ENCODE results near the gene MAPK14.

DNA sequence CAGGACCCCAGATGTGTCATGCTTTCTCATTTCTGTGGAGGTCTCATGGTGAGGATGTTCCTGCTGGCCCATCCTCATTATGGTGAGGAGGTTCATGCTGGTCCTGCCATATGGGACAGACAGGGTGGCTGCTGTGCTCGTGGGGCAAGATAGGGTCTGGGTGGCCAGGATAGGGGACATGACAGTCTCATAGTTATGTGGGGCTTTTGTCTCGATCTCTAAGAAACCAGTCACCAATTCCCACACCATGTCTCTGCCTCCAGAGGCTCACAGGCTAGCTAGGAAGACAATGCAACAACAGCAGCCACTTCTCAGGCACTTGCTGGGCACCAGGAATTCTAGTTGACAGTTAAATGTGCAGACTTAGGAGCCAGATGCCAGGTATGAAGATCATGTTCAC, 98.5 kb downstream of the MAPK14 start:
- TF ChIP-seq, protein P1, sequence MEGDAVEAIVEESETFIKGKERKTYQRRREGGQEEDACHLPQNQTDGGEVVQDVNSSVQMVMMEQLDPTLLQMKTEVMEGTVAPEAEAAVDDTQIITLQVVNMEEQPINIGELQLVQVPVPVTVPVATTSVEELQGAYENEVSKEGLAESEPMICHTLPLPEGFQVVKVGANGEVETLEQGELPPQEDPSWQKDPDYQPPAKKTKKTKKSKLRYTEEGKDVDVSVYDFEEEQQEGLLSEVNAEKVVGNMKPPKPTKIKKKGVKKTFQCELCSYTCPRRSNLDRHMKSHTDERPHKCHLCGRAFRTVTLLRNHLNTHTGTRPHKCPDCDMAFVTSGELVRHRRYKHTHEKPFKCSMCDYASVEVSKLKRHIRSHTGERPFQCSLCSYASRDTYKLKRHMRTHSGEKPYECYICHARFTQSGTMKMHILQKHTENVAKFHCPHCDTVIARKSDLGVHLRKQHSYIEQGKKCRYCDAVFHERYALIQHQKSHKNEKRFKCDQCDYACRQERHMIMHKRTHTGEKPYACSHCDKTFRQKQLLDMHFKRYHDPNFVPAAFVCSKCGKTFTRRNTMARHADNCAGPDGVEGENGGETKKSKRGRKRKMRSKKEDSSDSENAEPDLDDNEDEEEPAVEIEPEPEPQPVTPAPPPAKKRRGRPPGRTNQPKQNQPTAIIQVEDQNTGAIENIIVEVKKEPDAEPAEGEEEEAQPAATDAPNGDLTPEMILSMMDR (IDR thresholded peaks at IDR 0.05; ENCODE audit: low read length): no peak
- no peak for TF ChIP-seq EZH2 (IDR thresholded peaks at IDR 0.05; ENCODE audit: borderline replicate concordance, low read length)
